ENCODE data around the gene RASSF10. TPM values are rescaled to one million over a fixed set of nuclear protein-coding genes. Genes with fewer than 3 reads are reported as not detected.

RASSF10 gene
- polyA plus RNA-seq, 1 experiment = not detected

DNA sequence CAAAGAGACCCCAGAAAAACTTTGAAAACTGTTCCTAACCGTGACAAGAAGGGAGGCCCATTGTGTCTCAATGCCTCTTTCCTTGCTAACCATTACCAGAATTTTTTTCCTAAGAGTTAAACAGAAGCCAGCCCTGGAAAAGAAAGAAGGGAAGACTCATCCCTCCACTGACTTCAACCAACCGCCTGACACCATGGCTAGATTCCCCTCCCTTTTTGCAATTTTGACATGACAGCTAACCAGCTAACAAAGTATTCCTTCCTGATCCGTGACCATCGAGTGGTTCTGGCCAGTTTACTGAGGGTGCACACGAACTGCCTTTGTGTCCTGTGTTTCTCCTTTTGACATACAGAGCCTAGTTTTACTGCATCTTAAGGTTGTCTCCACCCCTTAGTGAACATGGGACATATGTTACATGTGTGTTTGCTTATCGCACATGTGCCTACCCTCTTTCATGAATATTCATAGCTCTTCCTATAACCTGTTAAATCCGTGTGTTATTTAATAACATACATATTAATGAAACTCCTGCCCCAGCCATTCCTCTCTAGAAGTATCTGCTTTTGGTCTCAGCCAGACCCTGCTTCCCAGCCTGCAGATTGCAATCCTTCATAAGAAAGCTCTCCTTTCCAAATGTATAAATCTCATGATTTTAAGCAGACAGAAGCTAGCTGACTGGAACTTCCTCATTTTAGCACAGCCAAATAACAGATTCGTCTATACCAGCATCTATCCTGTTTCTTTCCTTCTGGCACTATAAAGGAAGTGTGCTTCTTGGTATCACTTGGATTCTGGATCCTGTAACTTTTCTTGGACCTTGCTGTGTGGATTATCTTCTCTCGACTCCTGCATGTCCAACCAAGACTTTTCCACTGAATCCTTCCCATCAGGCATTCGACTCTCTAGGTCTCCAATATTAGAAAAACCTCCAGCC is 37.8 kb downstream of the RASSF10 start:
- no peak for DNase-seq (ENCODE audit: low read depth)
- peaks cover 10% of the 10 kb centered on the region for H3K27me3 ChIP-seq (ENCODE audit: control insufficient read depth, insufficient read depth, low read length)
- H3K4me3 ChIP-seq (ENCODE audit: low read depth, low read length) = no peak overlapping the region
- POLR2A ChIA-PET = no interaction called here
- TF ChIP-seq, protein P1, sequence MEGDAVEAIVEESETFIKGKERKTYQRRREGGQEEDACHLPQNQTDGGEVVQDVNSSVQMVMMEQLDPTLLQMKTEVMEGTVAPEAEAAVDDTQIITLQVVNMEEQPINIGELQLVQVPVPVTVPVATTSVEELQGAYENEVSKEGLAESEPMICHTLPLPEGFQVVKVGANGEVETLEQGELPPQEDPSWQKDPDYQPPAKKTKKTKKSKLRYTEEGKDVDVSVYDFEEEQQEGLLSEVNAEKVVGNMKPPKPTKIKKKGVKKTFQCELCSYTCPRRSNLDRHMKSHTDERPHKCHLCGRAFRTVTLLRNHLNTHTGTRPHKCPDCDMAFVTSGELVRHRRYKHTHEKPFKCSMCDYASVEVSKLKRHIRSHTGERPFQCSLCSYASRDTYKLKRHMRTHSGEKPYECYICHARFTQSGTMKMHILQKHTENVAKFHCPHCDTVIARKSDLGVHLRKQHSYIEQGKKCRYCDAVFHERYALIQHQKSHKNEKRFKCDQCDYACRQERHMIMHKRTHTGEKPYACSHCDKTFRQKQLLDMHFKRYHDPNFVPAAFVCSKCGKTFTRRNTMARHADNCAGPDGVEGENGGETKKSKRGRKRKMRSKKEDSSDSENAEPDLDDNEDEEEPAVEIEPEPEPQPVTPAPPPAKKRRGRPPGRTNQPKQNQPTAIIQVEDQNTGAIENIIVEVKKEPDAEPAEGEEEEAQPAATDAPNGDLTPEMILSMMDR (IDR thresholded peaks at IDR 0.05; ENCODE audit: insufficient read depth, low read depth, low read length) = no peak
- H3K36me3 ChIP-seq (ENCODE audit: control insufficient read depth, insufficient read depth, low read length) = no peaks in the 10 kb centered on the region
- CTCF ChIA-PET = no interaction called here

DNA sequence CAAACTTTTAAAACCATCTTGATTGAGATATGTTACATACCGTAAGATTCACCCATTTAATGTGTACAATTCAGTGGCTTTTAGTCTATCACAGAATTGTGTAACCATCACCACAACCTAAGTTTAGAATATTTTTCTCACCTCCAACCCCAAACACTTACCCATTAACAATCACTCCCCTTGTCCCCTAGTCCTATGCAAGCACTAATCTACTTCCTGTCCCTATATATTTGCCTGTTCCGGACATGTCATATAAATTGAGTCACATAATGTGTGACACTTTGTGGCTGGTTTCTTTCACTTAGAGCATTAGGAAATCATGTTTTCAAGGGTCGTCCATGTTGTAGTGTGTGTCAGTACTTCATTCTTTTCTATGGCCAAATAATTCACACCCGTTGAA is 38.8 kb downstream of the RASSF10 start:
- Histone ChIP-seq H3K36me3 (ENCODE audit: control insufficient read depth, insufficient read depth, low read length) (no peaks in the 10 kb centered on the region), H3K27me3 (ENCODE audit: control insufficient read depth, insufficient read depth, low read length) (peaks cover 11% of the 10 kb centered on the region), H3K4me3 (ENCODE audit: low read depth, low read length) (no peak overlapping the region)
- no peak for DNase-seq (ENCODE audit: low read depth)
- TF ChIP-seq, protein P1 (IDR thresholded peaks at IDR 0.05; ENCODE audit: insufficient read depth, low read depth, low read length) = no peak
- ChIA-PET POLR2A (no interaction called here), CTCF (no interaction called here)

DNA sequence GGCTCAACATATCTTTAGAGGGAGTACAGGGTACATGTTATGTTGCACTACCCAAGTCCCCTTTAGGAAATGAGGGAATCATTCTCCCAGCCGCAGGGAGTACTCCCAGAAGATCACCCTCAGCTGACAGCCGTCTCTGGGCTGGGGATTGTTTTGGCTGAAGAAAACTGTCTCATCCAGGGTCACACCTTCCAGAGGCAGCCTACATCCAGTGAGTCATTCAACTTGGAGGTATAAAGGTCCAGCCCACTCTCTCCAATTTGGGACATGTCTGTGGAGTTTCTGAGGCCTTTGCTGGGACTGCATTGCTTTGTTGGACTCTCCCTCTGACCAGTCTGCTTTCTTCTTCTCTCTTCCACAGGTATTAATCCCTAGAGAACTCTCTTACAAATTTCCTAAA is 42.1 kb downstream of the RASSF10 start:
- ChIA-PET POLR2A (no interaction called here), CTCF (no interaction called here)
- no peaks in the 10 kb centered on the region for H3K36me3 ChIP-seq (ENCODE audit: control insufficient read depth, insufficient read depth, low read length)
- no peak overlapping the region for H3K4me3 ChIP-seq (ENCODE audit: low read depth, low read length)
- DNase-seq (ENCODE audit: low read depth) = no peak
- TF ChIP-seq, protein P1 (IDR thresholded peaks at IDR 0.05; ENCODE audit: insufficient read depth, low read depth, low read length) = no peak
- peaks cover 7% of the 10 kb centered on the region for H3K27me3 ChIP-seq (ENCODE audit: control insufficient read depth, insufficient read depth, low read length)

DNA sequence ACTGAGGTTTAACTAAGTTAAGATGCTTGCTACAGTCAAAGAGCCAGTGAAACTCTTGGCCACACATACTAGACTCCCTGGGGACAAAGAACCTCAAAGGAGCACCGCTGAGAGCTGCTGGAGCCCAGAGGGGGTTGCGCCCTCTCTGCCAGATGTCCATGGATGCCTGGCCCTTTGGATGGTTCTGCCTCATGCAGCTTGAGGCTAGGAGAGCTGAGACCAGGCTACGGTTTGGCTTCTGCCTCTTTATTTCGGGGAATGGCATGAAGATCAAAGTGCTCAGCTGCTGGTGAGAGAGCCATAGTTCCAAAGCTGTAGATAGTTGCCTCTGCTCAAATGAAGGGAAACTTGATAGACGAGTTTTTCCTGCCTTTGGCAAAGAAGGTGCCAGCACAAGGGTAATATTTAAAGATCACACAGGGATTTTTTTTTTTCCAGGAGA is 43.0 kb downstream of the RASSF10 start:
- CTCF ChIA-PET = interaction anchor here (0.6 kb wide), 1 partner anchor 18 kb away, joined by 3 read pairs; no protein-coding TSS in a partner anchor
- TF ChIP-seq, protein P1 (IDR thresholded peaks at IDR 0.05; ENCODE audit: insufficient read depth, low read depth, low read length) = no peak
- Histone ChIP-seq H3K4me3 (ENCODE audit: low read depth, low read length) (no peak overlapping the region), H3K27me3 (ENCODE audit: control insufficient read depth, insufficient read depth, low read length) (peaks cover 6% of the 10 kb centered on the region), H3K36me3 (ENCODE audit: control insufficient read depth, insufficient read depth, low read length) (no peaks in the 10 kb centered on the region)
- POLR2A ChIA-PET = no interaction called here
- no peak for DNase-seq (ENCODE audit: low read depth)

DNA sequence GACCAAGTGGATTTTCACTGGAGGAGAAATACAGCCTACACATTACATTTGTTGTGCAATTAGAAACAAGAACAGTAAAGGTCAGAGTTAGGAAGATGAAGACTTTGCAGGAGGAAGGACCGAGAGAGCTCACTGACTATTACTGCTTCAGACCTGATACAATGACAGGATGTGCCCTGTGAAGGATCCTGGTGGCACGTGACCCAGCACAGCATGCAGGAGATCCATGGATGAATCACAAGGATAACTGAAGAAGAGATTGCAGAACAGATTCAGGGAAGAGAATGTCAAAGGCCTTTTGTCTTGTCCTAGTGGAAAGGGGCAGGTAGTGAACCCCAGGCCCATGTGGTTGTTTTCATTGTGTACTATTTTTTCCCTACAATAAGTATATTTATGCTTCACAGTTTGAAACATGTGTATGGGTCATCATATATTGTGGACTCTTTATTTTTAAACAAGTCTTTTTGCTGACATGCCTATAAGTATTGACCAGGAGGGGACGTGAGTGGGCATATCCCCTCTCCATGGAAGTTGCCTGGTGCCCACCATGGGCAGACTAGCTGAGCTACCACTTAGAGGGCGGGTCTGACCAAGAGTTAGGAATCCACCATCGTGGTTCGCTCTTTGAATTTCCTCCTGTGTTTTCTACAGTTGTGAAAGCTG is 44.3 kb downstream of the RASSF10 start:
- CTCF ChIA-PET = no interaction called here
- Histone ChIP-seq H3K27me3 (ENCODE audit: control insufficient read depth, insufficient read depth, low read length) (peaks cover 6% of the 10 kb centered on the region; the same call in 1 of the 2 replicates), H3K4me3 (ENCODE audit: low read depth, low read length) (no peak overlapping the region), H3K36me3 (ENCODE audit: control insufficient read depth, insufficient read depth, low read length) (no peaks in the 10 kb centered on the region)
- POLR2A ChIA-PET = no interaction called here
- no peak for DNase-seq (ENCODE audit: low read depth)
- TF ChIP-seq, protein P1 (IDR thresholded peaks at IDR 0.05; ENCODE audit: insufficient read depth, low read depth, low read length) = no peak

Data from BJ (cell line).